ENCODE results near the gene CHRNG.

CHRNG gene, protein sequence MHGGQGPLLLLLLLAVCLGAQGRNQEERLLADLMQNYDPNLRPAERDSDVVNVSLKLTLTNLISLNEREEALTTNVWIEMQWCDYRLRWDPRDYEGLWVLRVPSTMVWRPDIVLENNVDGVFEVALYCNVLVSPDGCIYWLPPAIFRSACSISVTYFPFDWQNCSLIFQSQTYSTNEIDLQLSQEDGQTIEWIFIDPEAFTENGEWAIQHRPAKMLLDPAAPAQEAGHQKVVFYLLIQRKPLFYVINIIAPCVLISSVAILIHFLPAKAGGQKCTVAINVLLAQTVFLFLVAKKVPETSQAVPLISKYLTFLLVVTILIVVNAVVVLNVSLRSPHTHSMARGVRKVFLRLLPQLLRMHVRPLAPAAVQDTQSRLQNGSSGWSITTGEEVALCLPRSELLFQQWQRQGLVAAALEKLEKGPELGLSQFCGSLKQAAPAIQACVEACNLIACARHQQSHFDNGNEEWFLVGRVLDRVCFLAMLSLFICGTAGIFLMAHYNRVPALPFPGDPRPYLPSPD

DNA sequence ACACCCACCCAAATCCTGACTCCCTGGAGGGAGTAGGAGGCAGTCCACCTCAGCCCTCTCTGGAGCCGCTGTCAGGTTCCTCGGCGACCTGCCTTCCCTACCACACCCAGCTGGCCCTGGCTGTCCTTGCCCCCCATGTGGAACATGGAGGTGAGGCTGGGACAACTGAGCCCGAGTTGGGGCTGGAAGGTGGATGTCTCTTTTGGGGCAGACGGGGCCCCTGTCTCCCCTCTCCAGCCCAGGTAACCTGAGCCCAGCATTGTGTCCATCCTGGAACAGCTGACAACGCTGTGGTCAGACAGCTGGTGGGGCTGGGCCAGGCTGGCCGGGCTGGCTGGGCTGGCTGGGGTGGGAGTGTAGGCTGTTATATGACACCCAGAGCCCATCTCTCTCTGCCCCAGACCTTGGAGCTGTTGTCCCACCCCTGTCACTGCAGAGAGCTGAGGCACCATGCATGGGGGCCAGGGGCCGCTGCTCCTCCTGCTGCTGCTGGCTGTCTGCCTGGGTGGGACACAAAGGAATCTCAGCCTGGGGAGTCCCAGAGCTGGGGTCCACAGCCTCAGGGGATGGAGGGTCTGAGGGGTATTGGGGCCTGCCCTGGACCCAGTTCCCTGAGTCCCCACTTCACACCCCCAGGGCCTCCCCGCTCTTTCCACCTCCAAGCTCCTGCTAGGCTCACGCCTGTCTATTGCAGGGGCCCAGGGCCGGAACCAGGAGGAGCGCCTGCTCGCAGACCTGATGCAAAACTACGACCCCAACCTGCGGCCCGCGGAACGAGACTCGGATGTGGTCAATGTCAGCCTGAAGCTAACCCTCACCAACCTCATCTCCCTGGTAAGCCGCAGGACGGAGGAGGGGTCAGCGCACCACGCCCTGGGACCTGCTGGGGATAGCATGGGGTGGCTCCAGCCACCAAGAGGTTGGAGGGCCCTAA is at the start of gene CHRNG:
CHRNG (plus strand) TSS at position 395 of the 934 bp plus-strand sequence; CDS start at position 451, 56 bp downstream.
- intact Hi-C loops (cut with DNase I): no loop called here
- peak in 4 of 10 donors; percentile 7 to 74 (median 66) for DNase-seq

DNA sequence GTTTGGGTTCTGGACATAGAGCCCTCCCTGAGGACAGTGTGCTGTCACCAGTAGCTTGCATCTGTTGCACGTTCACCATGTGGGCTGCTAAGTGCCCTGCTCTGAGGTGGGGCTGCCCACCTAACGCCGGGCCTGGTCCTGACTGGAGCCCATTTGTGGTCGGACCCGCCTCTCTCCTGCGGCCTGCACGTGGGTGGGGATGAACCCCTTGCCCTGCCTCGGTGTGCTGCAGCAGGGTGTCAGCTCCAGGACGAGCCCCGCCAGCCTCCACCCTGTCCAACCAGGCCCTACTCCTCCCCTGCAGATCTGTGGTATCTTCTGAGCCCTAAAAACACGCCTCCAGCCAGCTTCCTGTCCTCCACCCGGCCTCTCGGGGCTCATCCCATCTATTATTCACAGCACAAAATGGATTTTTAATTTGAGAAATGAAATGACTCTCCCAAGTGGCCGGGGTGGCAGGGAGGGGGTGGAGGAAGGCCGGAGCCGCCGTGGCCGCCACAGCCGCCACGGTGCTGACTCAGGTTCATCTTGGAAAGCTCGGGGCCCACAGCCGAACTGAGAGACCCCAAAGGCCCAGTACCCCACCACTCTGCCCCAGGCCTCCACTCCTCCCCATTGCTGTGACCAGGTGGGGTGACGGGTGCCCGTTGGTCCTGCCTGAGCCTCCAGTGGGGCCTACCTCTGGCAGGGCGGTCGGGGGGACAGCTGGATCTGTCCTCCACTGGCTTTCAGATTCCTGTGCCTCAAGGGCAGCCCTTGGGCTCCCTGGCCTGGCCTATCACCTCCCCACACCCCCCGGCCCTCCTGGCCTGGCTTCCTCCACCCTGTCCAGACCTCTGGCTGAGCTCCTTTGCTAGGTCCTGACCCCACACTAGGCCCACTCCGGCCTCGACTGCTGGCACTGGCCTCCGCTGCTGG is 49.0 kb upstream of the CHRNG start:
- peak in 7 of 10 donors; percentile 4 to 83 (median 24) for DNase-seq
- intact Hi-C loops (cut with DNase I): no loop called here

DNA sequence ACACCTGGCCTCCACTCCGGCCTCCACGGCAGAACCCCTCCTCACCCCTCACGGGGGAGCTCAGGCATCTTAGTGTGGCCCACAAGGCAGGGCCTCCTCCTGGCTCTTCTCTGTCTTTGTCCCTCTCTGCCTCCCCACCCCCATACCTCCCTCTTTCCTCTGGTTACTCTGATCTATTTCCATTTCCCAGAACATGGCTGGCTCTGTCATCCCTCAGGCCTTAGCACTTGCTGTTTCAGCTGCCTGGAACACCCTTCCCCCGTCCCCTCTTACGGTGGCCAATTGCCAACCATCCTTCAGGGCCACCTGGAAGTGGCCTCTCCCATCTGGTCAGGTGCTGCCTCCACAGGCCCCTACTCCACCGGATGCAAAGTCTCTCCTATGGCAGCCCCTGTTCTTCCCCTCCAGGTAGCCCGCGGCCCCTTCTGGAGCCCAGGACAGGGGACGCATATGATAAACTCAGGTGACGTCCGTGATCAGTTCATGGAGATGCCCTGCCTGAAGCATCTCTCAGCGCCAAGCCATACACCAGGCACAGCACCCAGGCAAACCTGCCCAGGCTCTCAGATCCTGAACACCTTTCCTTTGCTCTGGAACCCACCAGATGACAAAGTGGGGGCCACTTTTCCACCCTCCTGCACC is 48.2 kb upstream of the CHRNG start:
- intact Hi-C loops (cut with DNase I): no loop called here
- DNase-seq: peak in 5 of 10 donors; percentile 2 to 54 (median 32)

DNA sequence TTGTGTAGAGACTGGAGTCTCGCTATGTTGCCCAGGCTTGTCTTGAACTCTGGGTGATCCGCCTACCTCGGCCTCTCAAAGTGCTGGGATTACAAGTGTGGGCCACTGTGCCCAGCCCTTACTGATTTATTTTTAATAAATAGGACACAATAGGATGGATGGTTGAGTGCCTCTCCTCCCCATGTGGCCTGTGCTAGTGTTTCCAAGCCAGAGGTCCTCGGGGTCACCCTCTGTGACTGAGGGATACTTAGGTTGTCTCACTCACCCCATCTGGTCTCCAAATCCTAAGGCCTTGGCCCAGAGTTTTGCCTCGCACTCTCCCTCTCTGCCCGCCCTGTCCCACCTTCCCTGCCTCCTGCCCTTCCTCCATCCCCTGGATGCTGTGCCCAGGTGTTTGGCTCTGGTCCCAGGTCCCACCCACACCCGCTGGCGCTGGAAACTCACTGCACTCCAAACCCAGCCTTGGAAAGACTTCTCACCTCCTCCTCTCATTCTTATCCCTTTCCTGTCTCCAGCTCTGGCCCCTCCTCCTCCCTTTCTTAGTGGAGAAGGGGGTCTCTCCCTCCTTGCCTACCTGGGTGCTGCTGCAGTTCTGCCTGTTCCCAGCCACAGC is 47.1 kb upstream of the CHRNG start:
- intact Hi-C loops (cut with DNase I): no loop called here
- DNase-seq: peak in 5 of 10 donors; percentile 2 to 63 (median 56)

DNA sequence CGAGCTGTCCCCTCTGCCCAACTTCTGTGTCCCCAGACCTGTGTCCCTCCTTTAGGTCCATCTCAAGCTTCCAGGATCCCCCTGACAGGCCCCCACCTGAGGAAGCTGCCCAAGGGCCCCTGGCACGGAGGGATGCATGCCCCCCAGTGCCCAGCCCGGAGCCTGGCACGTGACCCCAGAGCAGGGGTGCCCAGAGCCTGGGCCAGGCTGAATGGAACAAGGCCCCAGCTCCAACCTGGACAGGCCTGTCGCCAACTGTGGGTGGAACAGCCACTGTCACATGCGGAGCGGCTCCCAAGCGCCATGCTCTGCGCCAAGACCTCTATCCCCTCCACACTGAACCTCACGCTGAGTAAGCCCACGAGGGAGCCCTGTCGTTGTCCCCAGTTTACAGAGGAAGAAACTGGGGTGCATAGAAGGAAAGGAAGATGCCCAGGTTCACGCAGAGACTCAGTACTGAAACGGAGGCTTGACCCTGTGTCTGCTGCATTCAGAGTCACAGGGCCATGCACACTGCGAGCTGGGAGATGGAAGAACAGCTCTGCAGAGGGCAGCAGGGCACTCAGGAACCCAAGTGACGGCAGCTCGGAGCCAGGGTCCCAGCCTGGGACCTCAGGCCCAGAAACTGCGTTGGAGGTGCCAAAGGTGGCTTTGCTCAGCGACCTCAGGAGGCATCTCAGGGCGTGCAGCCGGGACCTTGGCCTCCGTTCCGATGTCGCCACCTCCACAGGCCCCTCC is 46.4 kb upstream of the CHRNG start:
- DNase-seq: peak in 5 of 10 donors; percentile 3 to 65 (median 47)
- intact Hi-C loops (cut with DNase I): no loop called here

DNA sequence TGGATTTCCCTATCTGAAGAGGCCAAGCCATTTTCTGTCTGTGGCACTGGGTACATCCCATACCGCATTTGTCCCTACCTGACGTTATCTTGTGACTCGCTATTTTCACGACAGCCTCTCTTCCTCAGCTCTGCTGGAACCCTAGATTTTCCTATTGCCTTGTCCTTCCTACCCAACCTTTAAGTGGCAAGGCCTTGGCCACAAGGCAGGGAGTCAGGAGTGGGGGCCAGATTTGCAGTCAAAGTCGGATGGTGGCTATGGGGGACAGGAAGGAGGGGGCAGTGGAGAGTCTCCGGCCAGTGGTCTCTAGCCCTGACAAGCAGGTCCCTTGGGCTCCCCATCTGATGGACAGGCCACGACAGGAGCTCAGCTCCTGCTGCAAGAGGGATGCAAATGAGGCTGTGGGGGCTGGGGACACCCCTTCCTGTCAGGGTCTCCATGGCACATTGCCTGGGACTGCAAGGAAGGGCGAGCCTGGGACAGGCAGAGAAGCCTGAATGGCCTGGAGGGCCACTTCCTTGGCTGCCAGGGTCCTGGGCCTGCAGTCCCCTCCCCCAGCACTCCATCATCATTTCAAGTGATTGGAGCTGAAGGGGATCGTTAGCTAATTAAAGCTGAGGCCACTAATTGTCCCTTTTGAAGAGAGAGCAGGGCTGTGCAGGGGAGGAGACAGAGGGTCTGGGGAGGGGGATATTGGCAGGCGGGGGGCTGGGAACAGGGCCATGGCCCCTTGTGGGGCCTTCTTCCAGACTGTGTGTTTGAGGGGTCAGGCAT is 45.6 kb upstream of the CHRNG start:
- intact Hi-C loops (cut with DNase I): no loop called here
- peak in 3 of 10 donors; percentile 27 to 41 (median 32) for DNase-seq

DNA sequence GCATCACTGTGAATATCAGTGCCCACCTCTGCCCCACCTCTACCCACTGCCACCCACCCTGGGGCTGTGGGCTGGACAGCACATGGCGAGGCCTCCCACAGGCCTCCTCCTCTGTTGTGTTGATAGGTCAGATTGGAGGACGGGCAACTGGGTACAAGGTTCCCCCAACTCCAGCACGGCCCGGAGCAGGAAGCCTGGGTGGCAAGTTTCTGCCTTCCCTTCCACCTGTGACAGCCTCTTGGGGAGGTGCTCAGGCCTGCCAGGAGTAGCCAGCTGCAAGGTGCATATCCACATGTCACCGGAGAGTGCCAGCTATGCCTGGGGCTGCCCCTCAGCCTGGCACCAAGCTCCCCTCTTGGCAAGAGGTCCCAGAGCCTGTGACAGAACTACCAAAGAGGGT is 45.0 kb upstream of the CHRNG start:
- intact Hi-C loops (cut with DNase I): no loop called here

DNA sequence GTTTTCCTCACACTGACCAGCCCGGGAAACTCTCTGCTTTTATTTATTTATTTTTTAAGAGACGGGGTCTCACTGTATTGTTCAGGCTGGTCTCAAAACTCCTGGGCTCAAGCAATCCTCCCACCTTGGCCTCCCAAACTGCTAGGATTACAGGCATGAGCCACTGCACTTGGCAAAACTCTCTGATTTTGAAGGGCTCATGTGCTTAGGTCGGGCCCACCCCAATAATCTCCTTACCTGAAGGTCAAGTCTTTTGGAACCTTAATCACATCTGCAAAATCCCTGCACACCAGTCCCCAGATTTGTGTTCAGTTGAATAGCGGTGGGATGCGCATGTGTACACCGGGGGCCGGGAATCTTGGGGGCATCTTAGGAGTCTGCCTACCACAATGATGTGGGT is 44.2 kb upstream of the CHRNG start:
- DNase-seq: peak in 1 of 10 donors; percentile 35
- intact Hi-C loops (cut with DNase I): no loop called here

More for the DNA sequence above, 45.0 kb upstream of the CHRNG start:
- DNase-seq: peak in 2 of 10 donors; percentile 59 to 74

DNA sequence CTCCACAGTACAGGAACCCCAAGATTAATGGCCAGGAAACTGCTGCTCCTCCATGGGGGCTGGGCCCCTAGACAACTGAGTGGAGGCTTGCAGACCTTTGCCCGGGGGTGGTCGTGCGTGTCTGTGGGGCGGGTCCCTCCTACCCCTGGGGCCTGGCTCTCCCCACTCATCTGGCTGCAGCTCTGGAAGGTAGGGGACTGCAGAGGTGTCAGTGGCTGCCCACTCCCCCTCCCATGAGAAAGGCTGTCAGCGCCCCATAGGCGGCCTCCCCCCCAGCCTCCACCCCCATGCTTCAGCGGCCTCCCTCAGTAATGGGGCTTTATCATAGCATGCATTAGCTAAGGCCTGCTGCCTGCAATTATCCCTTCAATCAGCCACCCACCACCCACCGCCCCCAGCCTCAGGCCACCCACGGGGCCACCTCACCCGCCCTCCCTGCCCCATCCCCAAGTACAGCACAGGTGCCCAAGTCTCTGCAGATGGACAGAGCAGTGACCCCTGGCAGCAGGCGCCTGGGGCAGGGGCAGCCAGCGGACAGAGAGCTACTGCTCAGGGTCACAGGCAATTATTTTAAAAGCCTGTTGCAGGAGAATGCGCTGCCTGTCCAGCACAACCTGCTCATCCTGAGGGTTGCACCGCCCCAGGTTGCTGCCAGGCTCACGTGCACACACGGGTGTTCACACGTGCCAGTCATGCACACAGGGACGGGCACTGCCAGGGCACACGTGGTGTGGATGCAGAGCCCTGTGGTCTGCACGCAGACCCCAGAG is 42.8 kb upstream of the CHRNG start:
- no peak for DNase-seq
- intact Hi-C loops (cut with DNase I): no loop called here

DNA sequence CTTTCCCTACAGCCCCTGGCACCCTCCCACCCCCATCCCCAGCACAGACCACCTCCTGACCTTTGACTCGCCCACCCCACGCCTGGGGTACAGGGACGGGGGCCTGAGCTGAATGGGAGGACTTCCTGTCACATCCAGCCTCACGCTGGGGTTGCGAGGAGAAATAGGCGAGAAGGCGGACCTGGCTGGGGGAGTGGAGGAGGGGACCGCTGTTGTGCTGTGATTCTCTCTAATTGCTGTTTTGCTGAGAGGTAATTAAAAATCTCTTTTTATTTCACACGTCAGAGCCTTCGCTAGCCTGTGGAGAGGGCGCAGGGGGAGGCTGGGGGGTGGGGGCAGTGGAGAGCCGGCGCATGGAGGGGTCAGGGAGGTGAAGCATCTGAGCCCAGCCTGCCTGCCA is 42.1 kb upstream of the CHRNG start:
- DNase-seq: no peak
- intact Hi-C loops (cut with DNase I): no loop called here

DNA sequence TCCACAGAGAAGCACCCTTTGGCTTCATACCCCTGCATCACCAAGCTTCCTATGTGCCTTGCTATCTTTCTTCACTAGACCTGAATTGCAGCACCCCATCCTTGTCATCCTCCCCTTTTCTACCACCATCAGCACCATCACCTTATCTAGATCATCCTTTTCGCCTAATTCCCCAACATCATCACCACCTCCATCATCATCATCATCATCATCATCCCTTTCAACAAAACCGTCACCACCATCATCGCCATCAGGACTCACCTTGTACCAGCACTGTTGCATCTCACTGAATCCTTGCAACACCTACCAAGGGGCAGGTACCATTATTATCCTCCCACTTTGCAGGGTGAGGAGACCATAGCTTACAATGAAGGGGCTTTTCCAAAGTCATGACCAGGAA is 41.0 kb upstream of the CHRNG start:
- intact Hi-C loops (cut with DNase I): no loop called here
- no peak for DNase-seq

DNA sequence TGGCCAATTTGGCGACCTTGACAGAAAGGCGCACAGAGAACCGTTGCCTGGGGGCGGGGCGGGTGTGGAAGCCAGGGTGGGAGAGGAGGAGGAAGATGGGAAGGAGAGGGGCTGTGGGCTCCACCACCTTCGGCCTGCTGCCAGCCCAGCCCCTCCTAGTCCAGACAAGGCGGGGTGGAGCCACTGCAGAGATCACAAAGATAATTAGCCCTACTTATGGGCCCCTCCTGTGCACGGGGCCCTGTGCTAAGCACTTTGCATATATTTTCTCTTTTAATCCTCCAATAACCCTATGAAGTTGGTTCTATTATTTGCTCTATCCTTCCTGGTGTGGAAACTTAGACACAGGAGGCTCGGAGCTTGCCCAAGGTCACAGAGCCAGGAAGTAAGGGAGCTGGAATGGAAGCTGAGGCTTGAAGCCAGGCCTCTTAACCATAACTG is 38.1 kb upstream of the CHRNG start:
- intact Hi-C loops (cut with DNase I): no loop called here
- no peak for DNase-seq

DNA sequence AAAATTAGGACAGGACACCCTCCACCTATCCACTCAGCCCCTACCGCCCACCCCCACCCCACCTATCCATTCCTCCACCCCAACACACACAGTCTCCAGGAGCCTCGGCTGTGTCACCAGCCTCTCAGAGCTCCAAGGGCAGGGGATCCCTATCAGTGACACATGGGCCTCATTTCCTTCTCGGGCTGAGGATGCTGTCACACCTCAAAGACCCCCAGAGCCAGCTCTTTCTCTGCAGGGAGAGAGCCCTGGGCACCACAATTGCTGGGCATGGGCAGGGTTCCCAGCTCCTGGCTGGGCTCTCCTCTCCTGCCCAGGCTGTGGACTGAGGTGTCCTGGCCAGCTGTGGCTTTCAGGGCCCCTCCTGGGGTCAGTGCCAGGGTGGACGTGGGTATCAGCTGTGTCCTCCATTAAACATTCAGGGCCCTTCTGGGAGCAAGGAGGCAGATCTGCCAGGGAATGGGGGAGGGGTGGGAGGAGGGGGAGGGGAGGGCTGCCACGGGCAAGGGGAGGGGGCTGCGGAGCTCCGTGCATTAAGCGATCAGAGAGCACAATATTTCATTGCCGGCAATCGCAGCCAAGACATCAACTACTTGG is 37.6 kb upstream of the CHRNG start:
- intact Hi-C loops (cut with DNase I): no loop called here
- no peak for DNase-seq

DNA sequence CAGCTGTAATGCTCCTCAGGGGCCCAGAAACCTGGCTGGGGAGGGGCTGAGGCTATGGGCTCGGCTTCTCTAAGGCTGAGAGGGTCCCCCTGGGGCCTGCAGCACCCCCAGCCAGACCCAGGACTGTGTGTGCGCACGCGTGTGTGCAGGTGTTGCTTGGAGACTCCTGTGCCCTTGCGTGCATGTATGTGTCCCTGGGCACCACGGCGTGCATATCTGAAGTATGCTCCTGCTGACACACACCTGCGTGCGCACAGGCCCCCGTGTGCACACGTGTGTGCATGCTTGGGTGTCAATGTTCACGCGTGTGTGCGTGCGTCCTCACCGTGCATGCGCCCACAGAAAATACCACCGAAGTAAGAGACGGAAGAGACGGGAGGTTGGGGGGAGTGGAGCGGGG is 37.0 kb upstream of the CHRNG start:
- no peak for DNase-seq
- intact Hi-C loops (cut with DNase I): no loop called here

DNA sequence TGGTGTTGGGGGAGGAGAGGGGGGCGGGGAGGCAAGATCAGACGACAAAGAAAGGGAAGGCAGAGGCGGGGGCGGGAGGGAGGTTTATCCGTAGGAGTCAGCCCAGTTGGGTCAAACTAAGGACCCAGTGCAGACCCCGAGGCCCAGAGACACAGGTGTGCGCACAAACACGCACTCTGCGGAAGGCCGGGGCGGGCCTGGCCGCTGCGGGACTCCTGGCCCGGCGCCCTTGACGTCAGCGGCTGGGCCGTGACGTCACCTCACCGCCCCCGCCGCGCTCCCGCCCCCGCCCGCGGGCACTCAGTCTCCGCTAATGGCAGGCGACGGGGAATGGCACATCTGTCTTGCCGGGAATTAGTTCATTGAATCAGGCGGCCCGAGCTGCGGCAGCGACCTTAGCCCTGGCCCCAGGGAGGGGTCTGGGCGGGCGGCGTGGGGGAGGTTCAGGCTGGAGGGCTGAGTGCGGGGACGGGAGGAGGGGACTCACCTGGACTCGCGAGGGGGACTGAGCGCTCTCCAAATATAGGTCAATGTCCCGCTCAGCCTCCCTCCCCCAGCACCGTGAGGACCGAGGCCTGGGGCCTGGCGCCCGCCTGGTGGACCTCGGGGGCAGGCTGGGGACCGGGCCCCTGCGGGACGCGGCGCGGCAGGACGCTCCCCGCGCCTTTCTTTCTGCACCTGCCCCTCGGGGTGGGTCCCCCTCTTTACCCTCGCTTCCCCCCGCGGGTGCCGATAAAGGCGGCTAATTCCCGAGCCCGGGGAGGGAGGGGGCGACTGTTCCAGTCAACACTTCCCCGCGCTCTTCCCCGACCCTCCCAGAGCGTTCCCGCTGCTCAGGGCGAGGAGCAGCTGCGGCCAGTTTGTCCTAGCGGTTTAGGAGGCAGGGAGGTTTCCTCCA is 36.3 kb upstream of the CHRNG start:
- intact Hi-C loops (cut with DNase I): no loop called here
- peak in 7 of 10 donors; percentile 20 to 91 (median 47) for DNase-seq

All from posterior cingulate gyrus (tissue), 11 donors.